Osteoblast (primary cell): ENCODE measurements around the gene CBLB. TPM values are rescaled to one million over a fixed set of nuclear protein-coding genes. Genes with fewer than 3 reads are reported as not detected.

Experiments
- DNase-seq: peaks from one replicate; pipeline ENCODE4 v3.0.0; 2011; ENCODE audit warnings: low spot score, mixed read lengths; ENCODE audit not compliant: insufficient read length; ENCODE audit errors: missing footprints
- H2AFZ ChIP-seq: 2 replicates; pipeline ENCODE4 v1.6.0; 2011; ENCODE audit warnings: mild to moderate bottlenecking, low read length
- H3K27ac ChIP-seq: 2 replicates; pipeline ENCODE4 v1.5.1; 2011; ENCODE audit warnings: mild to moderate bottlenecking, low read depth, low read length, moderate library complexity
- H3K27me3 ChIP-seq: 2 replicates; pipeline ENCODE4 v1.6.0; 2012; ENCODE audit warnings: mild to moderate bottlenecking, control low read depth, inconsistent platforms, low read length, moderate library complexity; ENCODE audit not compliant: insufficient read depth
- H3K36me3 ChIP-seq: 2 replicates; pipeline ENCODE4 v1.5.1; 2011; ENCODE audit warnings: mild to moderate bottlenecking, low read length, control low read depth, moderate library complexity; ENCODE audit not compliant: insufficient read depth
- H3K4me1 ChIP-seq: 2 replicates; pipeline ENCODE4 v1.5.1; 2011; ENCODE audit warnings: mild to moderate bottlenecking, low read length, control low read depth, moderate library complexity; ENCODE audit not compliant: insufficient read depth
- H3K4me2 ChIP-seq: 2 replicates; pipeline ENCODE4 v1.6.0; 2011; ENCODE audit warnings: mild to moderate bottlenecking, low read length; ENCODE audit not compliant: insufficient read depth
- H3K4me3 ChIP-seq: fragments of 200-600 bp; sonication (generic); 3 replicates; pipeline ENCODE4 v1.5.1; 2012; ENCODE audit warnings: mild to moderate bottlenecking, low read length, inconsistent platforms; ENCODE audit not compliant: insufficient read depth
- H3K79me2 ChIP-seq: 2 replicates; pipeline ENCODE4 v1.6.0; 2012; ENCODE audit warnings: mild to moderate bottlenecking, low read length, control low read depth, inconsistent platforms; ENCODE audit not compliant: insufficient read depth
- H3K9me3 ChIP-seq: 2 replicates; pipeline ENCODE4 v1.5.1; 2011; ENCODE audit warnings: low read depth, low read length, control low read depth
- H4K20me1 ChIP-seq: 2 replicates; pipeline ENCODE4 v1.6.0; 2012; ENCODE audit warnings: mild to moderate bottlenecking, low read length, control low read depth; ENCODE audit not compliant: insufficient read depth
- total RNA-seq: library from RNA; depleted of rRNA; stranded (reverse); fragments of >200 nt; gene quantifications from 2 replicates; pipeline ENCODE4 v1.2.3, GENCODE V29; 2012
- TF ChIP-seq, protein P1 (sequence below): IDR thresholded peaks from 2 replicates; pipeline ENCODE4 v1.5.1; 2011; ENCODE audit warnings: mild to moderate bottlenecking, low read depth, low read length, moderate library complexity; ENCODE audit errors: extremely low read depth

CBLB gene
- total RNA-seq, 1 donor = 128 TPM

DNA sequence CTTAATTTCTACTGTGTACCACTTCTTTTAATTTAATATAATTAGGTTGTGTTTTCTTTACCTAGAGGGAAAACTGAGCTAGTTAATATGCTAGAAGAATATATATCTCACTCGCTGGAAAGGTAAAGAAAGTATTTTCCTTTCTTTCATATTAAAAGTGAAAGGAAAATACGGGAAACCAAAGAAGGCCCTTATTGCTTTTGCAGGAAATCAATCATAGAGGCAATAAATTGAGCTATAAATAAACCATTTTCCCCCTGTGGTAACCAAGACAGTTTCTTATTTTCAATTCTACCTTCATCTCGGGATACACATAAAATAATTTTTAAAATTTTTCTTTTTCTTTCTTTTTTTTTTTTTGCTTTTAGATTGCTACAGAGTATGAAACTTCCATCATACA lies 101.6 kb downstream of the CBLB start:
- no peak overlapping the region for H2AFZ ChIP-seq
- H3K9me3 ChIP-seq = no peaks in the 10 kb centered on the region
- no peaks in the 10 kb centered on the region for H3K27me3 ChIP-seq
- H3K4me1 ChIP-seq = peaks cover 4% of the 10 kb centered on the region
- no peak overlapping the region for H3K27ac ChIP-seq
- H3K4me2 ChIP-seq = no peak overlapping the region
- H3K4me3 ChIP-seq = no peak overlapping the region
- peaks cover 100% of the 10 kb centered on the region for H3K79me2 ChIP-seq
- H4K20me1 ChIP-seq = peaks cover 38% of the 10 kb centered on the region
- H3K36me3 ChIP-seq = peaks cover 17% of the 10 kb centered on the region
- TF ChIP-seq, protein P1, sequence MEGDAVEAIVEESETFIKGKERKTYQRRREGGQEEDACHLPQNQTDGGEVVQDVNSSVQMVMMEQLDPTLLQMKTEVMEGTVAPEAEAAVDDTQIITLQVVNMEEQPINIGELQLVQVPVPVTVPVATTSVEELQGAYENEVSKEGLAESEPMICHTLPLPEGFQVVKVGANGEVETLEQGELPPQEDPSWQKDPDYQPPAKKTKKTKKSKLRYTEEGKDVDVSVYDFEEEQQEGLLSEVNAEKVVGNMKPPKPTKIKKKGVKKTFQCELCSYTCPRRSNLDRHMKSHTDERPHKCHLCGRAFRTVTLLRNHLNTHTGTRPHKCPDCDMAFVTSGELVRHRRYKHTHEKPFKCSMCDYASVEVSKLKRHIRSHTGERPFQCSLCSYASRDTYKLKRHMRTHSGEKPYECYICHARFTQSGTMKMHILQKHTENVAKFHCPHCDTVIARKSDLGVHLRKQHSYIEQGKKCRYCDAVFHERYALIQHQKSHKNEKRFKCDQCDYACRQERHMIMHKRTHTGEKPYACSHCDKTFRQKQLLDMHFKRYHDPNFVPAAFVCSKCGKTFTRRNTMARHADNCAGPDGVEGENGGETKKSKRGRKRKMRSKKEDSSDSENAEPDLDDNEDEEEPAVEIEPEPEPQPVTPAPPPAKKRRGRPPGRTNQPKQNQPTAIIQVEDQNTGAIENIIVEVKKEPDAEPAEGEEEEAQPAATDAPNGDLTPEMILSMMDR = no peak
- no peak for DNase-seq

DNA sequence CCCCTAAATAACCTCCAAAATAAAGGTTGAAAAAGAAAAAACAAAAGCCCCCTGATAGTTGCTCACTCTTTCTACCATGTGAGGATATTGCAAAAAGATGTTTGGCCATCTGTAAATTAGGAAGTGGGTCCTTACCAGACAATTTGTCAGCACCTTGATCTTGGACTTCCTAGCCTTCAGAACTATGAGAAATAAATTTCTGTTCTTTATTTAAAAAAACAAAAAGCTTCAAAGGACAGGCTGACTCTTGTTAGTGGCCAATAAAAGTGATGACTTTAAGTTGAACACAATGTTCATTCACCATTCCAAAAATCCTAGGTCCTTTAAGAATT lies 103.5 kb downstream of the CBLB start:
- DNase-seq = no peak
- Histone ChIP-seq H3K79me2 (peaks cover 100% of the 10 kb centered on the region), H3K36me3 (peaks cover 24% of the 10 kb centered on the region), H2AFZ (no peak overlapping the region), H3K27me3 (no peaks in the 10 kb centered on the region), H4K20me1 (peaks cover 24% of the 10 kb centered on the region), H3K9me3 (no peaks in the 10 kb centered on the region), H3K4me3 (no peak overlapping the region), H3K4me1 (no peaks in the 10 kb centered on the region), H3K4me2 (no peak overlapping the region), H3K27ac (no peak overlapping the region)
- TF ChIP-seq, protein P1 = no peak

DNA sequence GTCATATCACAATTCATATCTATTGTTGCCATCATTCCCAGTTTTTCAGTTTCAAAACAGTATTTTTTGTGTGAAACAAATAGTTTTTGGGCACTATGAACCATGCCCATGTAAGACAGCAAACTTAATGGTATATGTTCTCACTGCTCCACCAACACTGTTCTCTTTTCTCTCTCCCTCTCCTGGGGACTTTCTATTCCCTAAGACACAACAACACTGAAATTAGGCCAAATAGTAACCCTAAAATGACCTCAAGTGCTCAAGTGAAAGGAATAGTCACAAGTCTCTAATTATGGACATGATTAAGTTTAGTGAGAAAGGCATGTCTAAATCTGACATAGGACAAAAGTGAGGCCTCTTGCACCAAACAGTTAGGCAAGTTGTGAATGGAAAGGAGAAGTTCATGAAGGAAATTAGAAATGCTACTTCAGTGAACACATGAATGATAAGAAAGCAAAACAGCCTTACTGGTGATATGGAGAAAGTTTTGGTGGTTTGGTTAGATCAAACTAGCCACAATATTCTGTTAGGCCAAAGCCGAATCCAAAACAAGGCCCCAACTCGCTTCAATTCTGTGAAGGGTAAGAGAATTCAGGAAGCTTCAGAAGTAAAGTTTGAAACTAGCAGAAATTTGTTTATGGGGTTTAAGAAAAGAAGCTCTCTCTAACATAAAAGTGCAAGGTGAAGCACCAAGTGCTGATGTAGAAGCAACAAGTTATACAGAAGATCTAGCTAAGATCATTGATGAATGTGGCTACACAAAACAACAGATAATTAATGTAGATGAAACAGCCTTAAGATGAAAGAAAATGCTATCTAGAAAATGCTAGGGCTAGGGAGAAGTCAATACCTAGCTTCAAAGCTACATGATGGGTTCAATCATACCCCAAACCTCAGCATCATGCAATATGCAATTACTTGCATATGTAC lies 104.2 kb downstream of the CBLB start:
- Histone ChIP-seq H3K4me1 (no peaks in the 10 kb centered on the region), H3K9me3 (no peaks in the 10 kb centered on the region), H3K27ac (no peak overlapping the region), H2AFZ (no peak overlapping the region), H3K27me3 (no peaks in the 10 kb centered on the region), H4K20me1 (peaks cover 25% of the 10 kb centered on the region), H3K4me3 (no peak overlapping the region), H3K79me2 (peaks cover 100% of the 10 kb centered on the region), H3K36me3 (peaks cover 24% of the 10 kb centered on the region), H3K4me2 (no peak overlapping the region)
- DNase-seq = no peak
- TF ChIP-seq, protein P1 = no peak

DNA sequence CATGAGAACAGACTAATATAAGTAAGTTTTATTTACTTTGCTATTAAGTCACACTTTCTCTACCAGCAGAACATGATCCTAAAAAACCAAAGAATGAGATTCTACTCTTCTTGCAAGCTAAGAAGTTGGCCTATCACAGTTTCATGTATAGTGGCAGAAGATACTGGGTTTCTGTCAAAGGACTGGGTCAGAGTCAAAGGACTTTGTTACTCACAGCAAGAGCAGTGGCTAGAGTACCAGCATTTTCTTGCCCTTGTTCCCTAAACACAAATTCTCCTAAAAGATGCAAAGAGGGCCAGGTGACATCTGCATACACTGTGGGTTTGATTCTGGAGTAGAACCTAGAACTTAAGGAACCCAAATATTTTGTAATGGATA lies 105.2 kb downstream of the CBLB start:
- Histone ChIP-seq H3K4me3 (no peak overlapping the region), H3K79me2 (peaks cover 100% of the 10 kb centered on the region)

More for the DNA sequence above, 105.2 kb downstream of the CBLB start:
- no peak for DNase-seq
- no peak overlapping the region for H2AFZ ChIP-seq
- H3K9me3 ChIP-seq = no peaks in the 10 kb centered on the region
- peaks cover 32% of the 10 kb centered on the region for H3K36me3 ChIP-seq
- peaks cover 35% of the 10 kb centered on the region for H4K20me1 ChIP-seq
- H3K4me1 ChIP-seq = no peaks in the 10 kb centered on the region
- TF ChIP-seq, protein P1 = no peak
- no peak overlapping the region for H3K27ac ChIP-seq
- no peaks in the 10 kb centered on the region for H3K27me3 ChIP-seq
- H3K4me2 ChIP-seq = no peak overlapping the region
